Spleen (tissue), 7 donors: Measurements from ENCODE around the gene OSBPL1A.

Experiments used
- POLR2A ChIP-seq, 3 donors: fragments of 450-650 bp; IDR thresholded peaks; one replicate each; pipeline ENCODE4 v1.5.1; 2017; ENCODE audit warnings: antibody characterized with exemption in 3 of 3, mild to moderate bottlenecking in 1 of 3
- TF ChIP-seq, protein P1 (sequence below), 11 experiments: fragments of 200-600 bp in 7 of 11; fragments of 450-650 bp in 4 of 11; sonication (generic) in 4 of 11; IDR thresholded peaks in 8 of 11; conservative IDR thresholded peaks in 3 of 11; 1 replicate in 7 of 11; 2 replicates in 4 of 11; pipeline versions ENCODE4 v1.4.0 to v1.8.0; 2016 to 2021; ENCODE audit warnings: antibody characterized with exemption in 11 of 11, inconsistent platforms in 4 of 11, mild to moderate bottlenecking in 1 of 11
- donor health status: DM: no; HTN: no; CAD: no; lungs with moderate emphysema.
- donor health status: DM: no; HTN: no; CAD: no.
- donor health status: DM: no; HTN: no; CAD: no.

DNA sequence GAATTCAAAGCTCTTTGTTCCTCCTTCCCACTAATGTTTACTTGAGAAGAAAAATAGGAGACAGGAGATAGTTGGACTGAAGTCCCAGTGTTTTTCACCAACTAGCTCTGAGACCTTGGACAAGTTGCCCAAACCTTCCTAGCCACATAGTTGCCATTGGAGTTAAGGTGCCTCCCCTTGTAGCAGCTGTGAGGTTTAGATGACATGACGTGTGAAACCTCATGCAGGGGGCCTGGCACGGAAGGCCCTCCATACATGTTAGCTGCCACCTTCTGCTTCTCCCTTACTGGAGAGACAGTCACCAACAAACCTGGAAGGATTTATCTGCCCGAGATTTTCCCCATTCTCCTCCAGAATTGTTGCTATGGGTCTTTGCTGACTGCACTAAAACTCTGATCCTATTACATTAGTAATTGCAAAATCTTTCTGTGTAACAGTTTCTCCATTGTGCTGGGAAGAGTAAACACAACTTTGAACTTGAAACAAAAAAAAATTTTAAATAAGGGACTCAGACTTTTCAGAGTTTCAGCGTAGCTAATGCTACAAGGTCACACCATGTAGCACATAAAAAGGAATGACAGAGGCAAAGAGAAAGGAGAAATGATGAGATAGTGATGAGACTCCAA is 282.6 kb downstream of the OSBPL1A start:
- TF ChIP-seq, protein P1, sequence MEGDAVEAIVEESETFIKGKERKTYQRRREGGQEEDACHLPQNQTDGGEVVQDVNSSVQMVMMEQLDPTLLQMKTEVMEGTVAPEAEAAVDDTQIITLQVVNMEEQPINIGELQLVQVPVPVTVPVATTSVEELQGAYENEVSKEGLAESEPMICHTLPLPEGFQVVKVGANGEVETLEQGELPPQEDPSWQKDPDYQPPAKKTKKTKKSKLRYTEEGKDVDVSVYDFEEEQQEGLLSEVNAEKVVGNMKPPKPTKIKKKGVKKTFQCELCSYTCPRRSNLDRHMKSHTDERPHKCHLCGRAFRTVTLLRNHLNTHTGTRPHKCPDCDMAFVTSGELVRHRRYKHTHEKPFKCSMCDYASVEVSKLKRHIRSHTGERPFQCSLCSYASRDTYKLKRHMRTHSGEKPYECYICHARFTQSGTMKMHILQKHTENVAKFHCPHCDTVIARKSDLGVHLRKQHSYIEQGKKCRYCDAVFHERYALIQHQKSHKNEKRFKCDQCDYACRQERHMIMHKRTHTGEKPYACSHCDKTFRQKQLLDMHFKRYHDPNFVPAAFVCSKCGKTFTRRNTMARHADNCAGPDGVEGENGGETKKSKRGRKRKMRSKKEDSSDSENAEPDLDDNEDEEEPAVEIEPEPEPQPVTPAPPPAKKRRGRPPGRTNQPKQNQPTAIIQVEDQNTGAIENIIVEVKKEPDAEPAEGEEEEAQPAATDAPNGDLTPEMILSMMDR (IDR thresholded peaks at IDR 0.05 in 8 of 11, conservative IDR thresholded peaks at IDR 0.05 in 3 of 11): no peak
- TF ChIP-seq POLR2A (IDR thresholded peaks at IDR 0.05): no peak
